ENCODE results near the gene GFOD2. TPM values are rescaled to one million over a fixed set of nuclear protein-coding genes. Genes with fewer than 3 reads are reported as not detected.

Gene GFOD2
- total and polyA plus RNA-seq, 2 experiments from 2014 or later, result 19.3 to 34.3 TPM

- H3K27ac ChIP-seq (ENCODE audit: low read depth), result no peak overlapping the region
- DNase-seq (ENCODE audit: low spot score) (no peak), ATAC-seq (no peak)
- H3K79me2 ChIP-seq (replicated peaks; ENCODE audit: insufficient read depth), result peaks cover 88% of the 10 kb centered on the region
- Mint-ChIP-seq H3K27ac (no peak overlapping the region), H3K4me3 (no peak overlapping the region), H3K27me3 (ENCODE audit: insufficient read depth, low read depth, poor library complexity) (no peaks in the 10 kb centered on the region), H3K36me3 (ENCODE audit: low read depth) (peaks cover 3% of the 10 kb centered on the region; the same call in 2 of the 3 replicates), H3K9me3 (no peaks in the 10 kb centered on the region), H3K4me1 (peaks cover 3% of the 10 kb centered on the region; the same call in 2 of the 3 replicates)
- H3K36me3 ChIP-seq (ENCODE audit: insufficient read depth), result no peaks in the 10 kb centered on the region
- TF ChIP-seq EZH2 (IDR thresholded peaks at IDR 0.05; ENCODE audit: low read depth, unreplicated experiment), result no peak
- TF ChIP-seq, protein P1, sequence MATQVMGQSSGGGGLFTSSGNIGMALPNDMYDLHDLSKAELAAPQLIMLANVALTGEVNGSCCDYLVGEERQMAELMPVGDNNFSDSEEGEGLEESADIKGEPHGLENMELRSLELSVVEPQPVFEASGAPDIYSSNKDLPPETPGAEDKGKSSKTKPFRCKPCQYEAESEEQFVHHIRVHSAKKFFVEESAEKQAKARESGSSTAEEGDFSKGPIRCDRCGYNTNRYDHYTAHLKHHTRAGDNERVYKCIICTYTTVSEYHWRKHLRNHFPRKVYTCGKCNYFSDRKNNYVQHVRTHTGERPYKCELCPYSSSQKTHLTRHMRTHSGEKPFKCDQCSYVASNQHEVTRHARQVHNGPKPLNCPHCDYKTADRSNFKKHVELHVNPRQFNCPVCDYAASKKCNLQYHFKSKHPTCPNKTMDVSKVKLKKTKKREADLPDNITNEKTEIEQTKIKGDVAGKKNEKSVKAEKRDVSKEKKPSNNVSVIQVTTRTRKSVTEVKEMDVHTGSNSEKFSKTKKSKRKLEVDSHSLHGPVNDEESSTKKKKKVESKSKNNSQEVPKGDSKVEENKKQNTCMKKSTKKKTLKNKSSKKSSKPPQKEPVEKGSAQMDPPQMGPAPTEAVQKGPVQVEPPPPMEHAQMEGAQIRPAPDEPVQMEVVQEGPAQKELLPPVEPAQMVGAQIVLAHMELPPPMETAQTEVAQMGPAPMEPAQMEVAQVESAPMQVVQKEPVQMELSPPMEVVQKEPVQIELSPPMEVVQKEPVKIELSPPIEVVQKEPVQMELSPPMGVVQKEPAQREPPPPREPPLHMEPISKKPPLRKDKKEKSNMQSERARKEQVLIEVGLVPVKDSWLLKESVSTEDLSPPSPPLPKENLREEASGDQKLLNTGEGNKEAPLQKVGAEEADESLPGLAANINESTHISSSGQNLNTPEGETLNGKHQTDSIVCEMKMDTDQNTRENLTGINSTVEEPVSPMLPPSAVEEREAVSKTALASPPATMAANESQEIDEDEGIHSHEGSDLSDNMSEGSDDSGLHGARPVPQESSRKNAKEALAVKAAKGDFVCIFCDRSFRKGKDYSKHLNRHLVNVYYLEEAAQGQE (IDR thresholded peaks at IDR 0.05; ENCODE audit: unreplicated experiment), result no peak
- TF ChIP-seq POLR2AphosphoS5 (IDR thresholded peaks at IDR 0.05; ENCODE audit: low read depth), result no peak
- TF ChIP-seq CREB1 (CRISPR knock-in tag; IDR thresholded peaks at IDR 0.05; ENCODE audit: low read depth), result no peak
- no peak for TF ChIP-seq ZNF331 (CRISPR knock-in tag; IDR thresholded peaks at IDR 0.05; ENCODE audit: low read depth)
- H3K27me3 ChIP-seq (ENCODE audit: insufficient read depth), result no peaks in the 10 kb centered on the region
- peaks cover 5% of the 10 kb centered on the region for H3K4me1 ChIP-seq (ENCODE audit: insufficient read depth)
- no peak overlapping the region for H3K4me2 ChIP-seq
- H3F3A ChIP-seq (replicated peaks; ENCODE audit: low read depth), result no peaks in the 10 kb centered on the region; the same call in 1 of the 2 replicates
- no peaks in the 10 kb centered on the region for H3K9me2 ChIP-seq (ENCODE audit: insufficient read depth)
- H3K4me3 ChIP-seq, result no peak overlapping the region
- H2AFZ ChIP-seq, result no peak overlapping the region
- peaks cover 15% of the 10 kb centered on the region; the same call in 1 of the 2 replicates for H4K20me1 ChIP-seq (replicated peaks; ENCODE audit: insufficient read depth)
Observed at GRCh38 chr16:67703626-67704025, 15.5 kb downstream of the GFOD2 start.

- DNase-seq (ENCODE audit: low spot score) (no peak), ATAC-seq (no peak)
- Histone ChIP-seq H3K79me2 (replicated peaks; ENCODE audit: insufficient read depth) (peaks cover 76% of the 10 kb centered on the region), H3K27ac (ENCODE audit: low read depth) (no peak overlapping the region; the same call in 1 of the 2 replicates), H3K36me3 (ENCODE audit: insufficient read depth) (no peaks in the 10 kb centered on the region), H3K27me3 (ENCODE audit: insufficient read depth) (no peaks in the 10 kb centered on the region), H3K4me3 (no peak overlapping the region), H3K4me1 (ENCODE audit: insufficient read depth) (no peaks in the 10 kb centered on the region), H3F3A (replicated peaks; ENCODE audit: low read depth) (no peaks in the 10 kb centered on the region), H3K9me2 (ENCODE audit: insufficient read depth) (no peaks in the 10 kb centered on the region), H2AFZ (no peak overlapping the region), H3K4me2 (no peak overlapping the region), H4K20me1 (replicated peaks; ENCODE audit: insufficient read depth) (peaks cover 10% of the 10 kb centered on the region; the same call in 1 of the 2 replicates)
- no peaks in the 10 kb centered on the region for H3K9me3 Mint-ChIP-seq
- H3K4me3 Mint-ChIP-seq, result no peak overlapping the region
- H3K27me3 Mint-ChIP-seq (ENCODE audit: insufficient read depth, low read depth, poor library complexity), result no peaks in the 10 kb centered on the region
- H3K36me3 Mint-ChIP-seq (ENCODE audit: low read depth), result peaks cover 6% of the 10 kb centered on the region; the same call in 2 of the 3 replicates
- no peak for TF ChIP-seq CREB1 (CRISPR knock-in tag; IDR thresholded peaks at IDR 0.05; ENCODE audit: low read depth)
- no peak for TF ChIP-seq ZNF331 (CRISPR knock-in tag; IDR thresholded peaks at IDR 0.05; ENCODE audit: low read depth)
- no peak for TF ChIP-seq STAT1 (IDR thresholded peaks at IDR 0.05; ENCODE audit: unreplicated experiment)
- no peak for TF ChIP-seq ZNF114 (CRISPR knock-in tag; IDR thresholded peaks at IDR 0.05)
- TF ChIP-seq NANOG (IDR thresholded peaks at IDR 0.05; ENCODE audit: borderline replicate concordance), result no peak
- no peak for TF ChIP-seq ZNF462 (CRISPR knock-in tag; IDR thresholded peaks at IDR 0.05)
- no peak for TF ChIP-seq EZH2 (IDR thresholded peaks at IDR 0.05; ENCODE audit: low read depth, unreplicated experiment)
- no peaks in the 10 kb centered on the region for H3K4me1 Mint-ChIP-seq
- no peak overlapping the region for H3K27ac Mint-ChIP-seq
Observed at GRCh38 chr16:67702130-67702529, 17.0 kb downstream of the GFOD2 start.

Data from GM23338 (cell line).